DOHH2 (cell line): ENCODE data around the gene ATP2B2.

Experiments used
- CTCF ChIP-seq: fragments of 200-600 bp; sonication (generic); IDR thresholded peaks from one replicate; pipeline ENCODE4 v1.5.1; 2014; ENCODE audit warnings: antibody characterized with exemption, mild to moderate bottlenecking, low read depth, low read length; ENCODE audit not compliant: poor library complexity, severe bottlenecking
- EZH2phosphoT487 ChIP-seq: fragments of 200-600 bp; sonication (generic); IDR thresholded peaks from 2 replicates; pipeline ENCODE4 v1.6.1; 2017; ENCODE audit warnings: borderline replicate concordance, mild to moderate bottlenecking, antibody characterized with exemption, low read length, moderate library complexity, mixed read lengths

DNA sequence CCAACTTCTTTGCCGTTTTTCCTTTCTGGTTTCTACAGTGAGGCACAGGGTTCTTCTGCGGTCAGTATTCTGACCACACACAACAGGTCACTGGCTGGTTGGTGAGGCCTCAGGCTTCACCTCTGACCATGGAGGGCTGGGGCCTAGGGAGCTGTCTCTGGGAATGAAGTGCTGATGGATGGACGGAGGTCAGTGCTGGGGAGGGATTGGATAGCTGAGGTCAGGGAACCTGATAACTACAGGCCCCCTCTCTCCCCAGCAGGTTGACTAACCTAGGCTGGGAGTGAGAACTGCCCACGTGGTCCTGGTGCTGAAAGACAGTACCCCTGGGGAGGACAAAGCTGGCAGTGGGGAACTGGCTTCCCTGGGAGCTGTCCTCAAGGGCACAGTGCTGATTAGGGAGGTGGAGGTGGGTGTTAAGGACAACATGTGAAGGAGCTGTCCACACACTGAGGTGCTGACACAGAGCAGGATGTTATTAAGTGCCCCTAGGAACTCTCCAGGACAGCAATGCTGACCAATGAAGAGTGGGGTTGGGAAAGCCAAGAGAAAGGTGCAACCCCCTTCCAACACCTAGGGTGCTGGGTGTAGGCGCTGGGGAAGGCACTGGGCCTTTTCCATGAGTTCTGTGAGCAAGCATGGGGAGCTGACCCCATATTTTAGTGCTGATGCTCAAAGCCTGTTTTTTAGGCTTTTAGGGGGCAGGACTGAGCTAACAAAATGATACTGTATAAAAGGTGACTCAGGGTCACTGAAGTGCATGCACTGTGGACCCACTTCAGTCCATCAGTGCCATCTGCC, 45.2 kb downstream of the ATP2B2 start:
- TF ChIP-seq CTCF (no peak), EZH2phosphoT487 (no peak)
